Brain pericyte (primary cell): ENCODE results near the gene CARD11.
"Not testable (repeated sequence)": the region's sequence is repeated elsewhere in the genome, so short reads cannot be mapped to it uniquely, and the experiment has no call there.

Experiments used
- DNase-seq: peaks from one replicate; pipeline ENCODE4 v3.0.0-alpha.2; 2012; ENCODE audit warnings: low read depth, low spot score

CARD11 gene

GRCh38 chr7:2965301-2965700, 78.4 kb downstream of the CARD11 start:
- DNase-seq: no peak

GRCh38 chr7:2964208-2964607, 79.5 kb downstream of the CARD11 start:
- DNase-seq: no peak

GRCh38 chr7:2962865-2963264, 80.8 kb downstream of the CARD11 start:
- no peak for DNase-seq

- DNase-seq: no peak
These were observed 83.7 kb downstream of the CARD11 start for GRCh38 chr7:2959828-2960599.

- no peak for DNase-seq
These were observed 84.5 kb downstream of the CARD11 start for GRCh38 chr7:2959103-2959680.

GRCh38 chr7:2958416-2959102, 85.1 kb downstream of the CARD11 start:
- DNase-seq: no peak

GRCh38 chr7:2957369-2957727, 86.3 kb downstream of the CARD11 start:
- DNase-seq: not testable (repeated sequence)

- DNase-seq: no peak
These were observed 86.9 kb downstream of the CARD11 start for GRCh38 chr7:2956526-2957368.

- no peak for DNase-seq
These were observed 87.6 kb downstream of the CARD11 start for GRCh38 chr7:2956076-2956475.

- DNase-seq: no peak
These were observed 88.4 kb downstream of the CARD11 start for GRCh38 chr7:2955269-2955668.

GRCh38 chr7:2954433-2954853, 89.2 kb downstream of the CARD11 start:
- DNase-seq: no peak

- DNase-seq: no peak
These were observed 89.9 kb downstream of the CARD11 start for GRCh38 chr7:2953588-2954407.

- no peak for DNase-seq
These were observed 90.6 kb downstream of the CARD11 start for GRCh38 chr7:2953099-2953498.

GRCh38 chr7:2952316-2952715, 91.4 kb downstream of the CARD11 start:
- DNase-seq: no peak

- DNase-seq: no peak
These were observed 93.1 kb downstream of the CARD11 start for GRCh38 chr7:2950578-2950977.

GRCh38 chr7:2948749-2949148, 94.9 kb downstream of the CARD11 start:
- no peak for DNase-seq

- no peak for DNase-seq
These were observed 96.4 kb downstream of the CARD11 start for GRCh38 chr7:2947058-2947780.

GRCh38 chr7:2945171-2945570, 98.5 kb downstream of the CARD11 start:
- DNase-seq: no peak

- no peak for DNase-seq
These were observed 98.9 kb downstream of the CARD11 start for GRCh38 chr7:2944739-2945138.

- no peak for DNase-seq
These were observed 99.6 kb downstream of the CARD11 start for GRCh38 chr7:2943851-2944601.
